HepG2 (cell line): ENCODE data around the gene PRR5L.

Source experiments
- CTCF ChIP-seq: sonication (generic); formaldehyde crosslinking; IDR thresholded peaks from 2 replicates; pipeline ENCODE4 v1.5.0; 2020; ENCODE audit warnings: mild to moderate bottlenecking, missing genetic modification reagents, moderate library complexity
- ELF1 ChIP-seq: sonication (generic); formaldehyde crosslinking; IDR thresholded peaks from 2 replicates; pipeline ENCODE4 v1.4.0; 2020; ENCODE audit warnings: missing genetic modification reagents
- EZH2 ChIP-seq: conservative IDR thresholded peaks from 2 replicates; pipeline ENCODE4 v1.6.1; 2012; ENCODE audit warnings: mild to moderate bottlenecking, low read depth, low read length, moderate library complexity
- HMG20B ChIP-seq: conservative IDR thresholded peaks from 2 replicates; pipeline ENCODE4 v1.6.1; 2016; ENCODE audit warnings: missing genetic modification reagents, missing compliant biosample characterization
- MAF1 ChIP-seq: sonication (generic); formaldehyde crosslinking; IDR thresholded peaks from 2 replicates; pipeline ENCODE4 v1.5.0; 2020; ENCODE audit warnings: missing genetic modification reagents, borderline replicate concordance
- MAFK ChIP-seq, 2 experiments: IDR thresholded peaks in 1 of 2; conservative IDR thresholded peaks in 1 of 2; 2 replicates each; pipeline ENCODE4 v1.6.1; 2011; ENCODE audit warnings: improper control_type of control experiment in 2 of 2, low read length in 2 of 2
- NONO ChIP-seq, 2 experiments: fragments of 450-650 bp in 1 of 2; sonication (generic) in 1 of 2; formaldehyde crosslinking in 1 of 2; IDR thresholded peaks in 1 of 2; conservative IDR thresholded peaks in 1 of 2; 2 replicates each; pipeline versions ENCODE4 v1.6.1 to v1.8.0; 2017 to 2022; ENCODE audit warnings: mild to moderate bottlenecking in 1 of 2, missing genetic modification reagents in 1 of 2, moderate library complexity in 1 of 2
- POLR2A ChIP-seq, 2 experiments: IDR thresholded peaks; 2 replicates each; pipeline ENCODE4 v1.6.1; 2011; ENCODE audit warnings: low read depth in 2 of 2, low read length in 2 of 2, mild to moderate bottlenecking in 1 of 2, moderate library complexity in 1 of 2; ENCODE audit not compliant: insufficient read depth in 1 of 2
- STAG1 ChIP-seq: sonication (generic); formaldehyde crosslinking; IDR thresholded peaks from 2 replicates; pipeline ENCODE4 v1.4.0; 2020; ENCODE audit warnings: missing genetic modification reagents

- TF ChIP-seq MAF1 (CRISPR knock-in tag) (no peak), CTCF (CRISPR knock-in tag) (no peak), ELF1 (CRISPR knock-in tag) (no peak), POLR2A (IDR thresholded peaks at IDR 0.05; ENCODE audit: insufficient read depth in 1 of 2, low read depth in 2 of 2, low read length in 2 of 2) (no peak), MAFK (conservative IDR thresholded peaks at IDR 0.05 in 1 of 2, IDR thresholded peaks at IDR 0.05 in 1 of 2; ENCODE audit: low read length in 2 of 2) (no peak), NONO (IDR thresholded peaks at IDR 0.05) (no peak), NONO (CRISPR knock-in tag; conservative IDR thresholded peaks at IDR 0.05) (no peak), HMG20B (CRISPR knock-in tag) (no peak), EZH2 (no peak), STAG1 (CRISPR knock-in tag) (no peak)
Measured at GRCh38 chr11:36409152-36409816, 113.2 kb downstream of the PRR5L start.
